BJ (cell line): ENCODE measurements around the gene CKMT1A. TPM values are rescaled to one million over a fixed set of nuclear protein-coding genes. Genes with fewer than 3 reads are reported as not detected.
"Not testable (repeated sequence)": the region's sequence is repeated elsewhere in the genome, so short reads cannot be mapped to it uniquely, and the experiment has no call there.

ENCODE experiments used
- CTCF ChIA-PET: fragments of 350-600 bp; formaldehyde crosslinking; extraction: SDS; loops from one replicate; lab custom pipeline; 2021; ENCODE audit warnings: antibody characterized with exemption, inconsistent platforms; lab: Yijun Ruan, JAX
- POLR2A ChIA-PET: fragments of 300-600 bp; sonication (Branson Sonifier 250); formaldehyde crosslinking; extraction: SDS; loops from one replicate; lab custom pipeline; 2021; ENCODE audit warnings: antibody characterized with exemption; lab: Charles Lee
- DNase-seq: peaks from one replicate; pipeline ENCODE4 v3.0.0-alpha.2; 2011; ENCODE audit warnings: low read depth
- H3K27me3 ChIP-seq: 2 replicates; pipeline ENCODE4 v1.6.0; 2011; ENCODE audit warnings: low read length; ENCODE audit not compliant: control insufficient read depth, insufficient read depth
- H3K36me3 ChIP-seq: 2 replicates; pipeline ENCODE4 v1.5.1; 2011; ENCODE audit warnings: low read length; ENCODE audit not compliant: control insufficient read depth, insufficient read depth
- H3K4me3 ChIP-seq: 2 replicates; pipeline ENCODE4 v1.5.1; 2011; ENCODE audit warnings: low read depth, mild to moderate bottlenecking, control low read depth, low read length
- CTCF ChIP-seq: IDR thresholded peaks from 2 replicates; pipeline ENCODE4 v1.5.1; 2011; ENCODE audit warnings: low read depth, mild to moderate bottlenecking, control low read depth, inconsistent platforms, low read length, moderate library complexity; ENCODE audit not compliant: insufficient read depth
- polyA minus RNA-seq: library from RNA; depleted of rRNA, polyadenylated mRNA; stranded (reverse); fragments of >200 nt; gene quantifications from 2 replicates; pipeline ENCODE4 v1.2.3, GENCODE V29; 2011; rRNA and poly(A)+ RNA removed
- polyA plus RNA-seq: library from polyadenylated mRNA; depleted of rRNA; stranded (reverse); fragments of >200 nt; gene quantifications from 2 replicates; pipeline ENCODE4 v1.2.3, GENCODE V29; 2011; rRNA removed

The CKMT1A gene
- polyA plus RNA-seq: 0.17 TPM in 1 of 2 replicates, not detected in the other
- not detected in 2 replicates for polyA minus RNA-seq

- POLR2A ChIA-PET, CTCF ChIA-PET, H3K4me3 ChIP-seq, H3K36me3 ChIP-seq, DNase-seq, H3K27me3 ChIP-seq: not testable (repeated sequence)
These were observed at the start of gene CKMT1A for GRCh38 chr15:43693148-43694022. Gene CKMT1A, plus strand, starts transcription at chr15:43693859. Its CDS starts 192 bp downstream, at chr15:43694051.

- no peak for TF ChIP-seq CTCF
- Histone ChIP-seq H3K4me3 (no peak within 1 kb of the TSS), H3K27me3 (no peaks in the 10 kb centered on the region), H3K36me3 (no peaks in the 10 kb centered on the region)
- ChIA-PET CTCF (no interaction called here), POLR2A (no interaction called here)
- DNase-seq: no peak
These were observed 44.8 kb upstream of the CKMT1A start, which contains the start of gene CATSPER2 for GRCh38 chr15:43648649-43649429. Gene CATSPER2, minus strand, starts transcription at chr15:43648844. Its CDS starts 783 bp downstream, at chr15:43648061.

- DNase-seq, H3K36me3 ChIP-seq, CTCF ChIA-PET, H3K4me3 ChIP-seq, H3K27me3 ChIP-seq, POLR2A ChIA-PET: not testable (repeated sequence)
These were observed 44.2 kb upstream of the CKMT1A start for GRCh38 chr15:43649430-43649926.

- H3K27me3 ChIP-seq, H3K4me3 ChIP-seq, POLR2A ChIA-PET, CTCF ChIA-PET, DNase-seq, H3K36me3 ChIP-seq: not testable (repeated sequence)
These were observed 33.9 kb upstream of the CKMT1A start for GRCh38 chr15:43659727-43660126.

GRCh38 chr15:43662293-43662692 is 31.4 kb upstream of the CKMT1A start:
- DNase-seq, POLR2A ChIA-PET, H3K27me3 ChIP-seq, H3K4me3 ChIP-seq, CTCF ChIA-PET, H3K36me3 ChIP-seq: not testable (repeated sequence)

GRCh38 chr15:43663333-43663732 is 30.3 kb upstream of the CKMT1A start:
- POLR2A ChIA-PET, CTCF ChIA-PET, DNase-seq: not testable (repeated sequence)

GRCh38 chr15:43666177-43666576 is 27.5 kb upstream of the CKMT1A start:
- H3K4me3 ChIP-seq, H3K27me3 ChIP-seq, H3K36me3 ChIP-seq, POLR2A ChIA-PET, DNase-seq, CTCF ChIA-PET: not testable (repeated sequence)

More at GRCh38 chr15:43663333-43663732, 30.3 kb upstream of the CKMT1A start:
- not testable (repeated sequence) for H3K36me3 ChIP-seq, H3K27me3 ChIP-seq, H3K4me3 ChIP-seq

GRCh38 chr15:43674175-43674574 is 19.5 kb upstream of the CKMT1A start:
- POLR2A ChIA-PET, CTCF ChIA-PET, H3K4me3 ChIP-seq, DNase-seq, H3K27me3 ChIP-seq, H3K36me3 ChIP-seq: not testable (repeated sequence)

- H3K27me3 ChIP-seq, H3K36me3 ChIP-seq, DNase-seq, POLR2A ChIA-PET, CTCF ChIA-PET, H3K4me3 ChIP-seq: not testable (repeated sequence)
These were observed 3.9 kb upstream of the CKMT1A start for GRCh38 chr15:43689604-43690301.

GRCh38 chr15:43692679-43693078 is 980 bp upstream of the CKMT1A start:
- POLR2A ChIA-PET, H3K36me3 ChIP-seq, H3K4me3 ChIP-seq, CTCF ChIA-PET, DNase-seq, H3K27me3 ChIP-seq: not testable (repeated sequence)
